K562 (cell line): ENCODE results near the gene OR51B2. TPM values are rescaled to one million over a fixed set of nuclear protein-coding genes. Genes with fewer than 3 reads are reported as not detected.

Experiments used
- ADNP ChIP-seq: fragments of 200-800 bp; sonication (Bioruptor generic); IDR thresholded peaks from 2 replicates; pipeline ENCODE4 v1.6.1; 2016; ENCODE audit warnings: missing genetic modification characterization, missing compliant biosample characterization
- CAMTA2 ChIP-seq: fragments of 250-450 bp; sonication (Bioruptor Pico); conservative IDR thresholded peaks from 2 replicates; pipeline ENCODE4 v1.5.1; 2022
- FOXO4 ChIP-seq: fragments of 450-650 bp; formaldehyde crosslinking; IDR thresholded peaks from 2 replicates; pipeline ENCODE4 v1.4.0; 2020; ENCODE audit warnings: mild to moderate bottlenecking, moderate library complexity
- GABPB2 ChIP-seq: fragments of 250-450 bp; sonication (Bioruptor Pico); conservative IDR thresholded peaks from 2 replicates; pipeline ENCODE4 v1.5.1; 2021; ENCODE audit warnings: mild to moderate bottlenecking
- HLTF ChIP-seq: fragments of 450-650 bp; IDR thresholded peaks from 2 replicates; pipeline ENCODE4 v1.6.1; 2016
- HMBOX1 ChIP-seq: sonication (generic); IDR thresholded peaks from 2 replicates; pipeline ENCODE4 v1.6.1; 2016
- MCM2 ChIP-seq: fragments of 450-650 bp; IDR thresholded peaks from 2 replicates; pipeline ENCODE4 v1.6.1; 2017; ENCODE audit warnings: low read depth, mild to moderate bottlenecking
- PHB ChIP-seq: fragments of 250-450 bp; sonication (Bioruptor Pico); IDR thresholded peaks from 2 replicates; pipeline ENCODE4 v1.5.0; 2021
- PHF8 ChIP-seq: fragments of 200-600 bp; sonication (generic); IDR thresholded peaks from 2 replicates; pipeline ENCODE4 v1.6.1; 2012; ENCODE audit warnings: mixed run types, mild to moderate bottlenecking, inconsistent platforms, low read length, moderate library complexity, borderline replicate concordance
- PRDM10 ChIP-seq: fragments of 450-650 bp; IDR thresholded peaks from 2 replicates; pipeline ENCODE4 v1.6.1; 2018; ENCODE audit not compliant: partially characterized antibody
- RFX5 ChIP-seq: IDR thresholded peaks from 2 replicates; pipeline ENCODE4 v1.6.1; 2011; ENCODE audit warnings: low read depth, mild to moderate bottlenecking, improper control_type of control experiment, low read length
- TAF15 ChIP-seq: fragments of 200-400 bp; formaldehyde crosslinking; IDR thresholded peaks from 2 replicates; pipeline ENCODE4 v1.6.1; 2017; ENCODE audit warnings: mild to moderate bottlenecking, low read depth, low read length, moderate library complexity
- ZNF398 ChIP-seq: fragments of 250-450 bp; sonication (Bioruptor Pico); IDR thresholded peaks from 2 replicates; pipeline ENCODE4 v1.8.0; 2021; ENCODE audit warnings: moderate library complexity, mild to moderate bottlenecking, inconsistent platforms
- ZNF512 ChIP-seq: IDR thresholded peaks from 2 replicates; pipeline ENCODE4 v1.6.1; 2016; ENCODE audit warnings: missing genetic modification characterization, missing compliant biosample characterization
- ZNF639 ChIP-seq, 2 experiments: fragments of 200-800 bp in 1 of 2; sonication (Bioruptor generic) in 1 of 2; sonication (generic) in 1 of 2; formaldehyde crosslinking in 1 of 2; IDR thresholded peaks in 1 of 2; conservative IDR thresholded peaks in 1 of 2; 2 replicates each; pipeline versions ENCODE4 v1.5.0 to v1.6.1; 2016 to 2020; ENCODE audit warnings: missing compliant biosample characterization in 1 of 2, missing genetic modification characterization in 1 of 2, missing genetic modification reagents in 1 of 2
- ZNF79 ChIP-seq: fragments of 250-450 bp; sonication (Bioruptor Pico); IDR thresholded peaks from 2 replicates; pipeline ENCODE4 v1.4.0; 2020; ENCODE audit warnings: low read depth, mild to moderate bottlenecking, moderate library complexity
- polyA plus RNA-seq, 8 experiments: library from polyadenylated mRNA; depleted of rRNA in 4 of 8; stranded (reverse) in 5 of 8; unstranded in 3 of 8; fragments of >200 nt; fragmentation: Nextera tagmentation in 2 of 8; fragmentation: Illumina TruSeq in 1 of 8; extraction: Ambion mirVana in 2 of 8; extraction: Trizol in 1 of 8; gene quantifications; 2 replicates each; pipeline versions ENCODE4 v1.2.1 to v1.2.3, GENCODE V29; 2011 to 2014; ENCODE audit warnings: inconsistent platforms in 1 of 8, missing spikeins in 1 of 8
- total RNA-seq, 7 experiments: library from RNA; depleted of rRNA in 6 of 7; stranded (reverse); fragments of >200 nt in 6 of 7; fragmentation: Illumina TruSeq in 2 of 7; extraction: Trizol in 2 of 7; gene quantifications; 2 replicates each; pipeline versions ENCODE4 v1.2.1 to v1.2.3, GENCODE V29; 2011 to 2021; ENCODE audit warnings: low replicate concordance in 1 of 7

OR51B2 gene
- total and polyA plus RNA-seq, 9 of the 15 experiments (the other 6 are each of a cell fraction or from before 2014, with no cell fraction given), result 0.38 to 6.6 (median 4.0) TPM

- TF ChIP-seq HMBOX1 (peak; percentile 71; the same call in 1 of the 2 replicates), RFX5 (no peak), HLTF (no peak), ADNP (tag) (no peak), PRDM10 (peak; percentile 86), CAMTA2 (no peak), FOXO4 (no peak), PHB (CRISPR knock-in tag) (no peak), TAF15 (no peak), ZNF512 (no peak), PHF8 (no peak), GABPB2 (no peak), MCM2 (no peak), ZNF398 (CRISPR knock-in tag) (no peak), ZNF79 (no peak), ZNF639 (CRISPR knock-in tag; conservative IDR thresholded peaks at IDR 0.05 in 1 of 2, IDR thresholded peaks at IDR 0.05 in 1 of 2) (peak in 1 of 2 experiments; percentile 78; a peak in 2 of 4 replicates)
Measured at GRCh38 chr11:5275369-5276110, 48.6 kb downstream of the OR51B2 start (continued).
